OCI-LY7 (cell line): ENCODE data around the gene WDR35. TPM values are rescaled to one million over a fixed set of nuclear protein-coding genes. Genes with fewer than 3 reads are reported as not detected.

Experiments
- BruUV-seq: library from RNA; stranded (reverse); fragments of 400-500 nt; replicated peaks from 2 replicates; lab custom pipeline; 2021; lab: Mats Ljungman, UMichigan
- CTCF ChIA-PET: fragments of 300-600 bp; sonication (Branson Sonifier 250); formaldehyde crosslinking; loops from one replicate; lab custom pipeline; 2022; ENCODE audit warnings: antibody characterized with exemption; ENCODE audit not compliant: unreplicated experiment; lab: Charles Lee
- POLR2A ChIA-PET: fragments of 300-600 bp; sonication (Branson Sonifier 250); formaldehyde crosslinking; loops from one replicate; lab custom pipeline; 2022; ENCODE audit warnings: antibody characterized with exemption; lab: Charles Lee
- DNase-seq: peaks from one replicate; pipeline ENCODE4 v3.0.0-alpha.2; 2015; ENCODE audit warnings: low spot score
- H2AFZ ChIP-seq: fragments of 200-600 bp; sonication (generic), shearing (Covaris generic); 2 replicates; pipeline ENCODE4 v1.6.1; 2014; ENCODE audit warnings: mild to moderate bottlenecking, antibody characterized with exemption, low read length, moderate library complexity
- H3K27ac ChIP-seq: fragments of 200-600 bp; sonication (generic); 2 replicates; pipeline ENCODE4 v1.5.1; 2014; ENCODE audit warnings: mixed run types, low read depth, mild to moderate bottlenecking, moderate library complexity, low read length, inconsistent platforms; ENCODE audit not compliant: poor library complexity, severe bottlenecking
- H3K36me3 ChIP-seq: fragments of 200-600 bp; sonication (generic); 2 replicates; pipeline ENCODE4 v1.6.1; 2014; ENCODE audit warnings: mild to moderate bottlenecking, antibody characterized with exemption, low read length, moderate library complexity, mixed read lengths; ENCODE audit not compliant: insufficient read depth
- H3K4me1 ChIP-seq: fragments of 200-600 bp; sonication (generic); 2 replicates; pipeline ENCODE4 v1.5.1; 2014; ENCODE audit warnings: mild to moderate bottlenecking, low read length; ENCODE audit not compliant: insufficient read depth, poor library complexity, severe bottlenecking
- H3K4me2 ChIP-seq: fragments of 200-600 bp; sonication (generic); 2 replicates; pipeline ENCODE4 v1.6.1; 2014; ENCODE audit warnings: mild to moderate bottlenecking, low read length
- H3K4me3 ChIP-seq: fragments of 200-600 bp; sonication (generic); 2 replicates; pipeline ENCODE4 v1.5.1; 2014; ENCODE audit warnings: mild to moderate bottlenecking, low read depth, low read length; ENCODE audit not compliant: poor library complexity, severe bottlenecking
- H3K79me2 ChIP-seq: fragments of 200-600 bp; sonication (generic); 2 replicates; pipeline ENCODE4 v1.6.1; 2016; ENCODE audit warnings: low read depth, mild to moderate bottlenecking, low read length, moderate library complexity, mixed read lengths; ENCODE audit not compliant: insufficient read depth
- H3K9me2 ChIP-seq: fragments of 200-600 bp; sonication (generic); 2 replicates; pipeline ENCODE4 v1.6.1; 2016; ENCODE audit warnings: mild to moderate bottlenecking, low read length, mixed read lengths; ENCODE audit not compliant: insufficient read depth
- H3K9me3 ChIP-seq: fragments of 200-600 bp; sonication (generic); 2 replicates; pipeline ENCODE4 v1.6.1; 2014; ENCODE audit warnings: mild to moderate bottlenecking, mixed run types, low read length, mixed read lengths
- H4K20me1 ChIP-seq: fragments of 200-600 bp; sonication (generic); 2 replicates; pipeline ENCODE4 v1.6.1; 2014; ENCODE audit warnings: mild to moderate bottlenecking, antibody characterized with exemption, low read length, moderate library complexity, mixed read lengths; ENCODE audit not compliant: insufficient read depth
- EZH2phosphoT487 ChIP-seq: fragments of 200-600 bp; sonication (generic); IDR thresholded peaks from 2 replicates; pipeline ENCODE4 v1.6.1; 2018; ENCODE audit warnings: low read depth, borderline replicate concordance, mild to moderate bottlenecking, mixed run types, antibody characterized with exemption, low read length, moderate library complexity, mixed read lengths
- intact Hi-C: fragments of 100-400 bp; cut with micrococcal nuclease; formaldehyde crosslinking; loops from one replicate; pipeline ENCODE4 v1.10.0; 2022; ENCODE audit not compliant: unreplicated experiment
- total RNA-seq, 2 experiments: library from RNA; depleted of rRNA in 1 of 2; stranded (reverse); fragments of >200 nt in 1 of 2; shearing (Covaris generic) in 1 of 2; gene quantifications; 2 replicates each; pipeline ENCODE4 v1.2.3, GENCODE V29; 2014 to 2022
- TF ChIP-seq, protein P1 (sequence below): fragments of 200-600 bp; sonication (generic); conservative IDR thresholded peaks from 2 replicates; pipeline ENCODE4 v1.5.1; 2014; ENCODE audit warnings: mild to moderate bottlenecking, antibody characterized with exemption, low read length, moderate library complexity, mixed read lengths

The WDR35 gene
- total RNA-seq, 2 experiments from 2014 or later = 0.06 to 1.5 TPM

DNA sequence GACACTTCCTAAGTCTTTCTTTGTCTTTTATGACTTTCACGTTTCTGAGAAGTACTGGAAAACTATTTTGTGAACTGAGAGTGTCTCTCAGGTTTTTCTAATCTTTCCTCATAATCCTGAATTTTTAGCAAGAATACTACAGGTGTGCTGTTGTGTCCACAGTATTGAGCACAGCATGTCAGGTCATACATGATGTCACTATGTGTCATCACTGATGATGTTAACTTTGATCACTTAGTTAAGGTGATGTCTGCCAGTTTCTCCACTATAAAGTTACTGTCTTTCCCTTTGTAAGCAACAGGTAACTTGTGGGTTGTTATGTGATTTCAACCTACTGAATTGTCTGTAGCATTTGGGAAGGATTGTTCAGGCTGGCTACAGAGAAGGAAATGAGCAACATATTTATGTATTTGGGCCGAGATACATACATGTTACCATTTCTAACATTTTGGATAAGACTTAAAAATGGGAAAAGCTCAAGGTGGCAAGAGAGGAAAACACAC is 11.5 kb upstream of the WDR35 start:
- Histone ChIP-seq H4K20me1 (no peaks in the 10 kb centered on the region), H3K36me3 (no peaks in the 10 kb centered on the region), H3K27ac (no peak overlapping the region), H3K9me3 (no peaks in the 10 kb centered on the region), H3K79me2 (no peaks in the 10 kb centered on the region), H2AFZ (no peak overlapping the region), H3K4me2 (no peak overlapping the region), H3K9me2 (no peaks in the 10 kb centered on the region), H3K4me3 (no peak overlapping the region), H3K4me1 (no peaks in the 10 kb centered on the region)
- ChIA-PET POLR2A (interaction anchor here (0.9 kb wide), 1 partner anchor 88 kb away, joined by 3 read pairs; no protein-coding TSS in a partner anchor), CTCF (interaction anchor here (0.6 kb wide), 1 partner anchor 277 kb away, joined by 6 read pairs; no protein-coding TSS in a partner anchor)
- TF ChIP-seq, protein P1, sequence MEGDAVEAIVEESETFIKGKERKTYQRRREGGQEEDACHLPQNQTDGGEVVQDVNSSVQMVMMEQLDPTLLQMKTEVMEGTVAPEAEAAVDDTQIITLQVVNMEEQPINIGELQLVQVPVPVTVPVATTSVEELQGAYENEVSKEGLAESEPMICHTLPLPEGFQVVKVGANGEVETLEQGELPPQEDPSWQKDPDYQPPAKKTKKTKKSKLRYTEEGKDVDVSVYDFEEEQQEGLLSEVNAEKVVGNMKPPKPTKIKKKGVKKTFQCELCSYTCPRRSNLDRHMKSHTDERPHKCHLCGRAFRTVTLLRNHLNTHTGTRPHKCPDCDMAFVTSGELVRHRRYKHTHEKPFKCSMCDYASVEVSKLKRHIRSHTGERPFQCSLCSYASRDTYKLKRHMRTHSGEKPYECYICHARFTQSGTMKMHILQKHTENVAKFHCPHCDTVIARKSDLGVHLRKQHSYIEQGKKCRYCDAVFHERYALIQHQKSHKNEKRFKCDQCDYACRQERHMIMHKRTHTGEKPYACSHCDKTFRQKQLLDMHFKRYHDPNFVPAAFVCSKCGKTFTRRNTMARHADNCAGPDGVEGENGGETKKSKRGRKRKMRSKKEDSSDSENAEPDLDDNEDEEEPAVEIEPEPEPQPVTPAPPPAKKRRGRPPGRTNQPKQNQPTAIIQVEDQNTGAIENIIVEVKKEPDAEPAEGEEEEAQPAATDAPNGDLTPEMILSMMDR = no peak
- TF ChIP-seq EZH2phosphoT487 = no peak
- BruUV-seq = no TSS peak
- no peak for DNase-seq
- intact Hi-C loops = no loop called here

DNA sequence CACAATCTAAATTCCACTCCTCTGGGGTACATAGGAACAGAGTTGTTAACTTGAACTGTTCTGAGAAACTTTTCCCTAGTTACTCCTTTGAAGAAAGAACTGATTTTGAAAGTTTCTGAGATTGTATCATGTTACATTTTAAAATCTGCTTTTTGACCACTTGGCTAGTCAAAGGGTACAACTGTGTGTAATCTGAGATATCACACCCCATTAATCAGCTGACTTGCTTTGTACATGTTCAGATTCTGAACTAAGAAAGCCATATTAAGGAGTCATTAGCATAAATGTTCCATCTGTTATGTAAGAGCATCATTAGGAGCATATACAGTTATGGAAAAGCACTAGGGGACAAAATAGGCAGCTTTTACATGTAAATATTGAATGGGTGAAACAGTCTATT is 3.8 kb upstream of the WDR35 start:
- Histone ChIP-seq H3K4me3 (no peak overlapping the region), H2AFZ (no peak overlapping the region), H3K36me3 (no peaks in the 10 kb centered on the region), H3K4me1 (no peaks in the 10 kb centered on the region), H3K9me2 (no peaks in the 10 kb centered on the region), H3K4me2 (no peak overlapping the region), H4K20me1 (no peaks in the 10 kb centered on the region), H3K79me2 (no peaks in the 10 kb centered on the region), H3K9me3 (no peaks in the 10 kb centered on the region), H3K27ac (no peak overlapping the region)
- CTCF ChIA-PET = no interaction called here
- POLR2A ChIA-PET = interaction anchor here (0.6 kb wide), 1 partner anchor 665 kb away, joined by 8 read pairs; no protein-coding TSS in a partner anchor
- BruUV-seq = no TSS peak
- intact Hi-C loops = no loop called here
- TF ChIP-seq, protein P1 = no peak
- TF ChIP-seq EZH2phosphoT487 = no peak
- no peak for DNase-seq

DNA sequence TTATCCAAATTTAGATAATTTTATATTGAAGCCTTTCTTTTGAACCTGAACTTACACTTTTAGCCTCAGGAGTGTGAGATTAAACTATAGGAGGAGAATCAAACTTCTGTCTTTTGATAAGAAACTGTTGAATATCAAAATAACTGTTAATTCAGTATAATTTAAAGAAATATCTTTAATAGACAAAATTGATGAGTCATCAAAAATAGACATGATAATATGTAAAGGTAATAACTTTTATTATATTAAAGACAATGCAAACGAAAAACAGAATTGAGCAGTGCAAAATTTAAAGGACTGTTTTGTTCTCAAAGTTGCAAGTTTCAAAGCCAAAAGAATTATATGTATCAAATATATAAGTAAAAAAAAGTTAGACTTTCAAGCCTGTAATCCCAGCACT is 2.0 kb upstream of the WDR35 start:
- Histone ChIP-seq H4K20me1 (no peaks in the 10 kb centered on the region), H3K4me3 (no peak overlapping the region), H3K4me2 (no peak overlapping the region), H3K36me3 (no peaks in the 10 kb centered on the region), H2AFZ (no peak overlapping the region), H3K9me2 (no peaks in the 10 kb centered on the region), H3K9me3 (no peaks in the 10 kb centered on the region), H3K79me2 (no peaks in the 10 kb centered on the region), H3K4me1 (no peaks in the 10 kb centered on the region), H3K27ac (no peak overlapping the region)
- POLR2A ChIA-PET = interaction anchor here (1.0 kb wide), 1 partner anchor 10 kb away, joined by 3 read pairs; no protein-coding TSS in a partner anchor
- CTCF ChIA-PET = no interaction called here
- DNase-seq = no peak
- TF ChIP-seq, protein P1 = no peak
- no peak for TF ChIP-seq EZH2phosphoT487
- BruUV-seq = no TSS peak
- intact Hi-C loops = no loop called here
